Measurements from ENCODE around the gene LCN15.
"Not testable (repeated sequence)": the region's sequence is repeated elsewhere in the genome, so short reads cannot be mapped to it uniquely, and the experiment has no call there.

Gene LCN15

DNA sequence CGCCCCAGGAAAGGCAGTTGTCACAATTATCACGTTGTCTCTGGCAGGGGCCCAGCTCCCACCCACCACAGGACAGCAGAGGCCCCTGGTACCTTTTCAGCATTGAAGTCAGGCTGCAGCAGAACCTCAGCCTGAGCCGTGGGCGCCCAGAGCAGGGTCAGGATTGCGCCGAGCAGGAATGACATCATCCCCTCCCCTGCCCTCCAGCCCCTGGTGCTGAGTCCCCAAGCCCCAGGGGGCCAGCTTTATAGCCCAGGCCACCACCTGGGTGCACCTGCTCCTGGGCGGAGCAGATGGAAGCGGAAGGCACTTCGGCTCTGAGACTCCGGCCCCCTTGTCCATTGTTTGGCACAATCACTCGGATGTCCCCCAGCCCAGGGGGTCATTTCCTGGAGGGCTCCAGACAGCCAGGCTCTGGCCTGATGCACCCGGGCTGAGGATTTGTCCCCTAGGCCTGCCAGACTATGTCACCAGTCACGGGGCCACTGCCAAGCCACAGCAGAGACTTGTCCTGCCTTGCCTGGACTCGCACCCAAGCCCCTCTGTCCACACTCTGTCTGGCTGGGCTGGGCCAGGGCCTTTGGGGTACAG, at the start of gene LCN15:
TSS of gene LCN15 (minus strand) at position 218 of the 591 bp plus-strand sequence. CDS start at position 188, 30 bp downstream.
- DNase-seq (ENCODE audit: low spot score) = no peak

- DNase-seq (ENCODE audit: low spot score) = no peak
Observed at GRCh38 chr9:136808806-136809158, 44.5 kb upstream of the LCN15 start.

- no peak for DNase-seq (ENCODE audit: low spot score)
Observed at GRCh38 chr9:136808075-136808805, 43.9 kb upstream of the LCN15 start.

- DNase-seq (ENCODE audit: low spot score) = peak; percentile 62
Observed at GRCh38 chr9:136807281-136808074, 43.2 kb upstream of the LCN15 start, which contains the start of gene RABL6. TSS of gene RABL6 (plus strand) at chr9:136807948. CDS start at chr9:136808197, 249 bp downstream.

- no peak for DNase-seq (ENCODE audit: low spot score)
Observed at GRCh38 chr9:136806631-136807201, 42.4 kb upstream of the LCN15 start.

GRCh38 chr9:136806067-136806466, 41.7 kb upstream of the LCN15 start:
- no peak for DNase-seq (ENCODE audit: low spot score)

DNA sequence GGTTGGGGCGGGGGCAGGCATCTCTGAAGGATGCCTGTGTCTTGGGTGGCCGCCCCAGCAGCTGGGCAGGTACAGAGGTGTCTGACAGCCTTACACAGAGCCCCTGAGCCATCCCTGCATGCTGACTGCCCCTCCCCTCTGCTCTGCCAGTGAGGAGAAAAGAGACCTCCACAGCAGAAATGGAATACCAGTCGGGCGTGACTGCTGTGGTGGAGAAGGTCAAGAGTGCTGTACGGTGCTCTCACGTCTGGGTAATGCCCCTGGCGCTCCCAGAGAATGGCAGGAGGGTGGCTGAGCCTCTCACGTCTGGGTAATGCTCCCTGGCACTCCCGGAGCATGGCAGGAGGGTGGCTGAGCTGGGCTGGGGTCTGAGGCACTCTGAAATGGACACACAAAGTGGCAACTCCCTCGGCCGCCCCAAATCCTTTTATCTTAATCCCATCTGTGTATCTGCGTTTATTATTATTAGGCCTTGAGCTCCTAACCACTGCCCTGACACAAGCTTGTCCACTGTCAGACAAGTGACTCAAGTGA, 41.0 kb upstream of the LCN15 start:
- no peak for DNase-seq (ENCODE audit: low spot score)

GRCh38 chr9:136804509-136805206, 40.3 kb upstream of the LCN15 start:
- DNase-seq (ENCODE audit: low spot score) = no peak

DNA sequence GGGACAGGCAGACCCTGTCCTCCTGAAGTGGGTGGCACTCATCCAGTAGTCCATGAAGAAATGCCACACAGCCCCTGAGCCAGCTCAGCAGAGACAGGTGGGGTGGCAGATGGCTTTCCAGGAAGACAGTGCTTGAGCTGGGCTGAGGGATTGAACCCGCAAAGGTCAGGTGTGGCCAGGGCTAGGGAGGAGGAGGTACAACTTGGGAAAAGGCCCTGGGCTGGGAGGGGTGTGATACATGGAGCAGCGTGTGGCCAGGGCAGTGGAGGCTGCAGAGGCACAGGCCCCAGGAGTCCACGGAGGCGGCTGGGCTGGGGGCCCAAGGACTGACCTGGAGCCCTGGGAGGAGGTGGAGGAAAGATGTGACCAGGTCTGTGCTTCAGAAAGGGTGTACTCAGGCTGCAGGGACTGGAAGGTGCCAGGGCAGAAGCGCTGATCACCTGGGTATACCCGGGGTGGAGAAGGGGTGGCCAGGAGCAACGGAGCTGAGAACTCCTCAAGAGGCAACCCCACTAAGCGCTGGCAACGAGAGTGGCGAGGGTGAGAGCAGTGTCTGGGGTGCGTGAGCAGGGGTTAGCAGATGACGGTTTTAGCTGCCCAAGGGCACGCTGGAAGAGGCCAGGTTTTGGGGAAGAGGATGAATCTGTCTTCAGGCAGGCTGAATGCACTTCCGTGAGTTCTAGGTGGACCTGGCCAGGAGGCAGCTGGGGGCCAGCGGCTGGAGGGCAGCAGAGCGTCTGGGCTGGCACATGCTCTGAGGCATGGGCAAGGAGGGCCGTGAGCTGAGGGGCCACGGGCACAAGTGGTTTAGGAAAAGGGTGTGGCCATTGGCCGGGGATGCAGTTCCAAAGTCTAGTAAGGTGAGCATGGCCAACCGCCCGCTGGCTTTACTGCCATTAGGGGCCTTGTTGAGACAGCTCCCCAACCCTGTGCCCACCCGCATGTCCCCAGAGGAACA, 39.5 kb upstream of the LCN15 start:
- no peak for DNase-seq (ENCODE audit: low spot score)

DNA sequence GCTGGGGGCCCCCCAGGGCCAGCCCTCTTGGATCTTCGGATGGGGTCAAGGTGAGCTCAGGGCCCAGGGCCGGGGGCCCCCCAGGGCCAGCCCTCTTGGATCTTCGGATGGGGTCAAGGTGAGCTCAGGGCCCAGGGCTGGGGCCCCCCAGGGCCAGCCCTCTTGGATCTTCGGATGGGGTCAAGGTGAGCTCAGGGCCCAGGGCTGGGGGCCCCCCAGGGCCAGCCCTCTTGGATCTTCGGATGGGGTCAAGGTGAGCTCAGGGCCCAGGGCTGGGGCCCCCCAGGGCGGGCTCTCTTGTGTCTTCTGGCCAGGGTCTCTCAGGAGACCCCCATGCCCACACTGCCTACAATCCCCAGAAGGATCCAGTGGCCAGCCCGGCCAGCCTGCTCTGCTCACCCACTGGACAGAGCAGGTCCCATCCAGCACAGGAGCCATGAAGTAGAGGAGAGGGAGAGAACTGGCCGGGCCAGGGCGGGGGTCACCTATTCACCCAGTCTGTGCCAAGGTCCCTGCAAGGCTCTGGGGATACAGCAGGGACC, 38.8 kb upstream of the LCN15 start:
- not testable (repeated sequence) for DNase-seq (ENCODE audit: low spot score)

- DNase-seq (ENCODE audit: low spot score) = no peak
Observed at GRCh38 chr9:136802321-136802720, 38.0 kb upstream of the LCN15 start.

- DNase-seq (ENCODE audit: low spot score) = peak; percentile 57
Observed at GRCh38 chr9:136799854-136800657, 35.7 kb upstream of the LCN15 start.

DNA sequence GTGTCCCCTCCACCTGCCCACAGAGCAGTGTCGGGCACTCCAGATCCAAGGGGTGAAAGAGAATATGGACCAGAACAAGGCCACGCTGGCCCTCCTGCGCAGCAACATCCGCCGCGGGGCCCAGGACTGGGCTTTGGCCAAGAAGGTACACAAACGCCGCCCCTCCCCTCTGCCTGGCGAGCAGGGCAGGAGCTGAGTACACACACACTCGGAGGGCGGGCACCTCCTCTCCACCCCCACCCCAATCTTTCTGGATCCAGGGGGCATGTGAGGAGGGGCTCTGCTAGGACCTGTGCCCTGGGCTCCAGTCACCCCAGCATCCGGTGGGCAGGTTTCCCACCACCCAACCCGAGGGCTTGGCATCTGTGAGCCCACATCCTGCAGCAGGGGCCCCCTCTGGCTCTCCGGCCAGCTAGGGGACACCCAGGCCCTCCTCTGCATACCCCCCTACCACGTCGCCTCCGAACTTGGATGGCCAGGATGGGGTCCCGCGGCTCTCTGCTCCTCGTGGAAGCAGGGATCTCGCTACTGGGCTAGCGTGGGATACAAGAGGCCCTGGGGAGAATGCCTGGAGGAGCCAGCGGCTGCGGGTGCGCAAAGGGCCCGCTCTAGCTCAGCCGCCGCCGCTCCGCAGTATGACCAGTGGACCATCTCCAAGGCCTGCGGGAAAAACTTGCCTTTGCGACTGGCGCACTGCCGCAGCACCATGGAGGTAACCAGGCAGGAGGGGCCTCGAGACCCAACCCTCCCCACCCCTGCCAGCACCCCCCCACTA, 34.9 kb upstream of the LCN15 start:
- no peak for DNase-seq (ENCODE audit: low spot score)

DNA sequence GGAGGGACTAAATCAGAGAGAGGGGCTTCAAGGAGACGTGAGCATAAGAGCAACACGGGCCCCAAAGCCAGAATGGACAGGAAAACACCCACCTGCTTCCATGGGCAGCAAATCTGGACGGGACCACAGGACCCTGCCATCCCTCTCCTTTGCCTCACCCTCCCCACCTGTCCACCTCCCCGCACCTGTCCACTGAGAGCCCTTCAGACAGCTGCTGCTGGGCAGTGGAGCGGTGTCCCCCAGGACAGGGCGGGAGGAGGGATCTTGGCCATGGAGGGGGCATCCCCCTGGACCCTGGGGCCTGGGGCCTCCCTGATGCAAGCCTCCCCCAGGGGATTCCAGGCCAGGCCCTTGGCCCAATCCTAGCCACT, 34.4 kb upstream of the LCN15 start:
- DNase-seq (ENCODE audit: low spot score) = no peak

DNA sequence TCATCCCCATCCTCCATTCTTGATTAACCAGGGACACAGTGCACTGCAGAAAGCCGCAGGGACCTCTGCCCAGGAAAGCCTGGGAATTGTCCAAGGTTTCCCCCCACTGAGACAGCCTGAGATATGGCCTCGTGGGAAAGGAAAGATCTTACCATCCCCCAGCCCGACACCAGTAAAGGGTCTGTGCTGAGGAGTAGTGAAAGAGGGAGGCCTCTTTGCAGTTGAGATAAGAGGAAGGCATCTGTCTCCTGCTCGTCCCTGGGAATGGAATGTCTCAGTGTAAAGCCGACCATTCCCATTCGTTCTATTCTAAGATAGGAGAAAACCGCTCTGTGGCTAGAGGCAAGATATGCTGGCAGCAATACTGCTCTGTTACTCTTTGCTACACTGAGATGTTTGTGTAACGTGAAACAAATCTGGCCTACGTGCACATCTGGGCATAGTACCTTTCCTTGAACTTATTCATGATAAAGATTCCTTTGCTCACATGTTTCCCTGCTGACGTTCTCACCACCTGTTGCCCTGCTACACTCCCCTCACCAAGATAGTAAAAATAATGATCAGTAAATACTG, 32.5 kb upstream of the LCN15 start:
- not testable (repeated sequence) for DNase-seq (ENCODE audit: low spot score)

DNA sequence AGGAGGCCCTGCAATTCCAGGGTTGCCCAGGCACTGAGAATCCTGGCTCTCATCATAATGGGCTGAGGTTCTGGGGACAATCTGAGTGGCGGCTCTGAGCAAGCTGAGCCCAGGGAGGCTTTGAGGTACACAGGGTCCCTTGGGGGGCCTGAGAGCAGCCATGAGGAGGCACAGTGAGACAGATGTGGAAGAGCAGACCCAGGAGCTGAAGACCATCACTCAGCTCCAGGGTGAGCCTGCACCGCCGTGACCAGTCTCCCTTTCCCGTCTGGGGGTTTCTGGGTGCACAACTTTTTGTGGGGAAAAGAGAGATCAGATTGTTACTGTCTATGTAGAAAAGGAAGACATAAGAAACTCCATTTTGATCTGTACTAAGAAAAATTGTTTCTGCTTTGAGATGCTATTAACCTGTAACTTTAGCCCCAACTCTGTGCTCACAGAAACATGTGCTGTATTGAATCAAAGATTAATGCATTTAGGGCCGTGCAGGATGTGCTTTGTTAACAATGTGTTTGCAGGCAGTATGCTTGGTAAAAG, 32.0 kb upstream of the LCN15 start, which contains the start of gene CCDC183:
TSS of gene CCDC183 (plus strand) at position 101 of the 537 bp plus-strand sequence. CDS start at position 161, 60 bp downstream.
- no peak for DNase-seq (ENCODE audit: low spot score)

- DNase-seq (ENCODE audit: low spot score) = no peak
Observed at GRCh38 chr9:136795000-136795348, 30.7 kb upstream of the LCN15 start.
